Measurements from ENCODE around the gene GNL2. TPM values are rescaled to one million over a fixed set of nuclear protein-coding genes. Genes with fewer than 3 reads are reported as not detected.
"Not testable (repeated sequence)": the region's sequence is repeated elsewhere in the genome, so short reads cannot be mapped to it uniquely, and the experiment has no call there.

GNL2 gene
- total RNA-seq, 1 donor from 2014 or later: 68.9 TPM

DNA sequence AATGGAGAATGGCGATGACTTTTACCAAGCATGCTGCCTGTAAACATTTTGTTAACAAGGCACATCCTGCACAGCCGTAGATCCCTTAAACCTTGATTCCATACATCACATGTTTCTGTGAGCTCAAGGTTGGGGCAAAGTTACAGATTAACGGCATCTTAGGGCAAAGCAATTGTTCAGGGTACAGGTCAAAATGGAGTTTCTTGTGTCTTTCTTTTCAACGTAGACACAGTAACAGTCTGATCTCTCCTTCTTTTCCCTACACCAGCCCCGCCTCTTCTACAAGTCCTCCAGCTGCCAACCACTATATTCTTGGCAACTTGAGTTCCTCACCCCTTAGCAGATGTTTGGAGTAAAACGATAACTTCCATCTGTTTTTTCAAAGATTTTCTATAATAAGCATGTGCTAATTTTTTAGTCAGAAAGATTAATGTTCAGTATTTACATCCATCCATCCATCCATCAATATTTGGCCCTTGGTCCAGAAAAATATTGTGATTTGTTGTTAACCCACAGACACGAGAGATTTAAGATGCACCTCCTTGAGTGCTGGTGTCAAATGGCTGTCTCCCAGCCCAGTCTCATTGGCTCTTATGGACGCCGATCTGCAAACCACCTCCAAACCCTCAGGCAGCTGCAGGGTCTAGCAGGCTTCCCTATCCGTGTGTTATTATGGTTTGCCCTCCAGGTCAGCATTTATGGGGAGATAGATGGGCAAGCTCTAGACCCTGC, 35.2 kb downstream of the GNL2 start:
- intact Hi-C loops (cut with micrococcal nuclease): no loop called here

DNA sequence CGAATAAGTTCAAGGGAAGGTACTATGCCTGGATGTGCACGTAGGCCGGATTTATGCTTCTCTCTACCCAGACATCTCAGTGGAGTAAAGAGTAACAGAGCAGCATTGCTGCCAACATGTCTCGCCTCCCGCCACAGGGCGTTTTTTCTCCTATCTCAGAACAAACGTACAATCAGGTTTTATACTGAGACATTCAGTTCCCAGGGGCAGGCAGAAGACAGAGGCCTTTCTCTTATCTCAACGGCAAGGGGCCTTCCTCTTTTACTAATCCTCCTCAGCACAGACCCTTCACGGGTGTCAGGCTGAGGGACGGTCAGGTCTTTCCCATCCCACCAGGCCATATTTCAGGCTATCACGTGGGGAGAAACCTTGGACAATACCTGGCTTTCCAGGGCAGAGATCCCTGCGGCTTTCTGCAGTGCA, 35.8 kb downstream of the GNL2 start:
- intact Hi-C loops (cut with micrococcal nuclease): not testable (repeated sequence)

DNA sequence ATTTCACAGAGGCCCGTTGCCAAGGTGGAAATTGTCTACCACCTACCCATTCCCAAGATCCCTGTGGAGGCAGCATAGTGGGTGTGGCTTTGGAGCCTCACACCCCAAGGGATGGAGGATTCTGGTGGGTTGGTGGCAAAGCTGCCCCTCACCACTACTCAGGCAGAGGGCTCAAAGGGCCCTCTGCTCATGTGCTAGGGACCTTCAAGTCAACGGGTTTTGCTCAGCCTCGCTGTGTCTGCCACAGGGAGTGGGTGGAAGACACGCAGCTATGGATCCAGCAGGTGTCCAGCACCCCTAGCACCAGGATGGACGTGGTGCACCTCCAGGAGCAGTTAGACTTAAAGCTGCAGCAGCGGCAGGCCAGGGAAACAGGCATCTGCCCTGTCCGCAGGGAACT, 36.7 kb downstream of the GNL2 start:
- intact Hi-C loops (cut with micrococcal nuclease): no loop called here

DNA sequence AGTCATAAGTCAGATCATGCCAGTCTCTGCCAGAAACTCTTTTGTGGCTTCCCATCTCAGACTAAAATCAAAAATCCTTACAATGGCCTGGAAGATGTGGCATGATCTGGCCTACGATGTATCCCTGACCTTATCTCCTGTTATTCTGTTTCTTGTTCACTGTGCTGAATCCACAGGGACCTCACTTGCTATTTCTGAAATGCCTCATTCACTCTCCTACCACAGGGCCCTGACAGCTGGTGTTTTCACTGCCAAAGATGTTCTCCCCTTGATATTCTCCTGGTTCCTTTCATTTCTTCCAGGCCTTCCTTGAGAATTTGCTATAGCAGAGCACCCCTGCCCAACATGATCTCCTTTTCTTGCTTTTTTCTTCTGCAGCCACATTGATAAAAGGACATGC, 37.3 kb downstream of the GNL2 start:
- intact Hi-C loops (cut with micrococcal nuclease): no loop called here

DNA sequence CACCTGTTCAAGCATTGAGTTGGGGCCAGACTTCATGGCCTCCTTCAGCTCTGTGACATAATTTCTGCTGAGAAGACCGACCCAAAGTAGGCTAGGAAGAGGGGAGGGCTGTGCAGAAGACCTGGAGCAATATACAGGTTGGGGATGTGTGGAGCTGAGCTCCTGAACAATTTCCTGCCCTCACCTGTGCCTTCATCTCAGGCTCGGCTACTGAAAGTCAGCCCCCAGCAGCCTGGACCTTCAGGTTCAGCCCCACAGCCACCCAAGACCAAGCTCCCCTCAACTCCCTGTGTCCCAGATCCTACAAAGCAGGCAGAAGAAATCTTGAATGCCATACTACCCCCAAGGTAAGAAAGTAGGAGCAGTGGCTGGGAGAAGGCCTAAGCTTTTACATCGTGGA, 38.3 kb downstream of the GNL2 start:
- intact Hi-C loops (cut with micrococcal nuclease): no loop called here

DNA sequence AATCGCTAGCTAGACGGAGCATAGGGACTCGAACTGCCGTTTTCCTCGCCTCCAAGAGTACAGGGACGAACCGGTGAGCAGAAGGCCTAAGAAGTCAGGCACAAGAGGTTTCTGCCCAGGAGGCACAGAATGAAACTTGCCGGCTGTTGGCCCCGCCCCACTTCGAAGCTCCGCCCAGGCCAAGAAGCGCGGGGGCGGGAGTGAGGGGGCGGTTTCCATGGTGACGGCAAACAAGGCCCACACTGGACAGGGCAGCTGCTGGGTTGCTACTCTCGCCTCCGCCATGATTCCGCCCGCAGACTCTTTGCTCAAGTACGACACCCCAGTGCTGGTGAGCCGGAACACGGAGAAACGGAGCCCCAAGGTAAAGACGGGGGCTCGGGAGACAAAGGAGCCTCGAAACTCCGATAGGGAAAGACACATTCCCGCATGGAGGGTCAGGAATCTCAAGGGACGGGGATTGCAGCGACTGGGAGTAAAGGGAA, 39.0 kb downstream of the GNL2 start, which contains the start of gene DNALI1:
DNALI1 (plus strand) TSS at position 229 of the 485 bp plus-strand sequence; CDS start at position 284, 55 bp downstream.
- intact Hi-C loops (cut with micrococcal nuclease): no loop called here

DNA sequence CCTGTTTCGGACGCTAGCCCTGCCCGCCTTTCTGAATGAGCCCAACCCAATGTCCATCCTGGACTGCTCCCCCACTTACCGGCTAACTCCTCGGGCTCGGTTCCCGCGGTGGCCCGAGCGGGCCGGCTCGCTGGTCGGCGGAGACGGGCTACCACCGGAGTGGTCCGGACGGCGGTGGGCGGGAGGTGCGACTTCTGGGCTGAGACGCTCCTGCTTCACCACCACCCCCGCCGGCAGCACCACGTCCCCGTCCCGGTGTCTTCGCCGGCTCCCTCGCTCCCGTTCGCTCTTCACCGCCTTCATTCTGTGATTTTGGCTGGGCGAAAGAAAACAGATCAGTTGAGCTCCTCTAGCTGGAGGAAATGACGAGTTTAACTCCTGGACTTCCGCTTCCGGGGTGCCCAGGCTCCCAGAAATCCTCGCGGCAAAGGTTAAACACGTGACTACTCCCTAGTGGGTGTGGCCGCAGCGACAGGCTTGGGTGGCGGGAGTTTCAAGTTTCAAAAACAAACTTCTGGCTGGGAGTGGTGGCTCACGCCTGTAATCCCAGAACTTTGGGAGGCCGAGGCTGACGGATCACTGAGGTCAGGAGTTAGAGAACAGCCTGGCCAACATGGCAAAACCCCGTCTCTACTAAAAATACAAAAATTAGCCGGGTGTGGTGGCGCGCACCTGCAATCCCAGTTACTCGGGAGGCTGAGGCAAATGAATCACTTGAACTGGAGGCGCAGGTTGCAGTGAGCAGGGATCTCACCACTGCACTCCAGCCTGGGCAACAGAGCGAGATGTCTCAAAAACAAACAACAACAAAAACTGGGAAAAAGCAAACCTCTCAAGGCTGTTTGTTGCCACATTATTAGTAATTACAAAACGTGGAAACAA, 41.6 kb downstream of the GNL2 start, which contains the start of gene SNIP1:
SNIP1 (minus strand) TSS at position 367 of the 882 bp plus-strand sequence; CDS start at position 303, 64 bp downstream.
- intact Hi-C loops (cut with micrococcal nuclease): loop anchor here (1.0 to 5.0 kb wide), 6 partner anchors 40 to 438 kb away; partner anchors contain the start of genes CDCA8, MEAF6, MTF1 and SF3A3

DNA sequence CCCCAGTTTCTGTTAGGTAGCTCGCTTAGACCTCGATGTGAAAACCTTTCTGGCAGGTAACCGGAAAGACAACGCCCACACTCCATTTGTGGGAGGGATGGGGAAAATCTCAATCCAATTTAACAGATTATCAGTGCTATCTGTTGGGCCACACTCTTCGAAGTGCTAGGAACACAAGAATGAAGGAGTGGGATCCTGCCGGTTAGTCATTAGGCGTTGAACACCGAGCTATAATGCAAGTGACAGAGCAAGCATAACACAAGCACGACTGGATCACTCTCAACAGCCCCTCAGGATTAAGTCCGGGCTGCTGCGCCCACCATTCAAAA, 42.2 kb downstream of the GNL2 start:
- intact Hi-C loops (cut with micrococcal nuclease): loop anchor here (5.0 kb wide), 2 partner anchors 81 to 439 kb away; partner anchors contain the start of genes SF3A3 and ZC3H12A

DNA sequence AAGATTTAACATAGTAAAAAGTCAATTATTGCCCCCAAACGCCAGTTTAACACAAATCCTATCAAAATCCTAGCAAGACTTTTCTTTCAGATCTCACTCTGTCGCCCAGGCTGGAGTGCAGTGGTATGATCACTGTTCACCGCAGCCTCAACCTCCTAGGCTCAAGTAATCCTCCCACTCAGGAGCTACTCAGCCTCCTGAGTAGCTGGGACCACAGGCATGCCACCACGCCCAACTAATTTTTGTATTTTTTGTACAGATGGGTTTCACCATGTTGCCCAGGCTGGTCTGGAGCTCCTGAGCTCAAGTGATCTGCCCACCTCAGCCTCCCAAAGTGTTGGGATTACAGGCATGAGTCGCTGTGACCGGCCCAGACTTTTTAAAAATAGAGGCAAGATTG, 46.4 kb downstream of the GNL2 start:
- intact Hi-C loops (cut with micrococcal nuclease): no loop called here

DNA sequence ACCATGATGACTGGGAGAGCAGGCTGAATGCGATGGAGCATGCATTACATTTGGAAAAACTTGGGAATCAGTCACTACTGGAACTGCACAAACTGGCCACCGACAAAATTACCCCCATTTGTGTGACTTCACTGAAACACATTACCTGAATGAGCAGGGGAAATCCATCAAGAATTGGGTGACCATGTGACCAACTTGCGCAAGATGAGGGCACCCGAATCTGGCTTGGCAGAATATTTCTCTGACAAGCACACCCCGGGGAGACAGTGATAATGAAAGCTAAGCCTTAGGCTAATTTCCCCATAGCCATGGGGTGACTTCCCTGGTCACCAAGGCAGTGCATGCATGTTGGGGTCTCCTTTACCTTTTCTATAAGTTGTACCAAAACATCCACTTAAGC, 50.7 kb downstream of the GNL2 start:
- intact Hi-C loops (cut with micrococcal nuclease): no loop called here

DNA sequence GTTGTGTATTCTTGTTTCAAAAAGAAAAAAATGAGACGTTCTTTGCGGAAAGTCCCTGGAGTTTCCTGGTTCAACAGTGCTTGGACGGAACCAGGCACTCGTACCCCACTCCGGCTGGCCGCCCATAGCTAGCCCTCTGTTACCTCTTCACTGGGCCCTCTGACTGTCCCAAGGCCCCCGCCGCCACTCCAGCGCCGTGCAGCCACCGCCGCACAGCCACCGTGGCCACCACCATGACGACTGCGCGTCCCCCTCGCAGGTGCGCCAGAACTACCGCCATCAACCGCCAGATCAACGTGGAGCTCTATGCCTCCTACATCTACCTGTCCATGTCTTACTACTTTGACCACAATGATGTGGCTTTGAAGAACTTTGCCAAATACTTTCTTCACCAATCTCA, 51.2 kb downstream of the GNL2 start:
- intact Hi-C loops (cut with micrococcal nuclease): no loop called here

DNA sequence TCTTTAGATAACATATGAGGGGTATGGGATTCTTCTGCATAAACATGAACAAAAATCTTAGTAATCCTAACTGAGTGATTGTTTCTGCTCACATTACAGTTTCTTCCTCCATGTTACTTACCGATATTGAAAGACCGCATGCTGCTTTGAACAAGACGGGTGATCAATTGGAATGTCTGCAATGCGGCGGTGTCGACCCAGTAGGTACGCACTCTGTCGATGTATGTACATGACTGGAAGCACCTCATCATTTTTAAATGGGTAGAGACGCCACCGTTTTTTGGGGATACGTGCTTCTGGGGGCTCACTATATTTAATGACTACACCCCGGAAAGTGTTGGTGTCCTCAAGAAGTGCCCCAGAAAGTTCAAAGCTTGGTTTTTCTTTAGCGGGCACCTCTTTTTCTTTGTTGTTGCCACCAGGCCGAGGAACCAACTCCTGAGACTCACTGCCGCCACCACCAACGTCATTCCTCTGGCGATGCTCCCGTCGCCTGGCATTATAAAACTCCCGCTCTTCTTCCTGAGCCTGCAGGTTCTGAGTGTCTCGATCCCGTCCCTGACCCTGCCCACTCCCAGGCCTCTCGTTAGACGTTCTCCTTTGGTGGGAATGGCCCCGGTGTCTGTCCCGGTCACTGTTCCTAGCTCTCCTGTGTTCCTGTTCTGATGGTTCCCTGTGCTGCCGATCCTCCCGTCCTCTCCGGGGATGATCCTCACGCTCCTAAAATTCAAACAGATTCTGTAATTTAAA, 55.5 kb downstream of the GNL2 start:
- intact Hi-C loops (cut with micrococcal nuclease): no loop called here

DNA sequence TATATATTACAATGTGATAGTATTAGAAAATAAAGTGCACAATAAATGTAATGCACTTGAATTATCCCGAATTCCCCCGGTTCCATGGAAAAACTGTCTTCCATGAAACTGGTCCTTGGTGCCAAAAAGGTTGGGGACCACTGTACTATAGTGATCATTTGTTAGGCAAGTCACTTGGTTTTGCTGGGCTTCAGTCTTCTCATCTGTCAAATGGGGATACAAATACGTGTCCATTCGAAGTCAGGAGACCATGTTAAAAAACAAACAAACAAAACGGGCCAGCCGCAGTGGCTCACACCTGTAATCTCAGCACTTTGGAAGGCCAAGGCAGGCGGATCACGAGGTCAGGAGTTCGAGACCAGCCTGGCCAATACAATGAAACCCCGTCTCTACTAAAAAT, 56.6 kb downstream of the GNL2 start:
- intact Hi-C loops (cut with micrococcal nuclease): not testable (repeated sequence)

DNA sequence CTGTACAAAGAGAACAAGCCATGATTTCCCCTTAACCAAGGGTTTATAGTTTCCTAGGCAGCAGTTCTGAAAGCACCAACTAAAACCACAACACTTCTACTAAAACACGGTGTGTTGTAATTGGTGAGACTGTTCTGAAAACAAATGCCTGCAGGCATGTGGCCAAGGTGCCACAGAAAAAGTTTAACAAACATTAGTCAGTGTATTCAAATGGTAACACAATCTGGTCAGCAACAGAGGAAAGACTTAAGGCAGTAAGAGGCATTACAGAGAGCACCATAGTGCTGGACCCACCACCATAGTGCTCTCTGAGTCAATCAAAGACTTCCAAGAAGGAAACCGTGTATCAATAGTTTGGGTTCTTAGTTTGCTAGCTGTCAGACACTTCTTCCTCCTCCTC, 58.4 kb downstream of the GNL2 start:
- intact Hi-C loops (cut with micrococcal nuclease): no loop called here

DNA sequence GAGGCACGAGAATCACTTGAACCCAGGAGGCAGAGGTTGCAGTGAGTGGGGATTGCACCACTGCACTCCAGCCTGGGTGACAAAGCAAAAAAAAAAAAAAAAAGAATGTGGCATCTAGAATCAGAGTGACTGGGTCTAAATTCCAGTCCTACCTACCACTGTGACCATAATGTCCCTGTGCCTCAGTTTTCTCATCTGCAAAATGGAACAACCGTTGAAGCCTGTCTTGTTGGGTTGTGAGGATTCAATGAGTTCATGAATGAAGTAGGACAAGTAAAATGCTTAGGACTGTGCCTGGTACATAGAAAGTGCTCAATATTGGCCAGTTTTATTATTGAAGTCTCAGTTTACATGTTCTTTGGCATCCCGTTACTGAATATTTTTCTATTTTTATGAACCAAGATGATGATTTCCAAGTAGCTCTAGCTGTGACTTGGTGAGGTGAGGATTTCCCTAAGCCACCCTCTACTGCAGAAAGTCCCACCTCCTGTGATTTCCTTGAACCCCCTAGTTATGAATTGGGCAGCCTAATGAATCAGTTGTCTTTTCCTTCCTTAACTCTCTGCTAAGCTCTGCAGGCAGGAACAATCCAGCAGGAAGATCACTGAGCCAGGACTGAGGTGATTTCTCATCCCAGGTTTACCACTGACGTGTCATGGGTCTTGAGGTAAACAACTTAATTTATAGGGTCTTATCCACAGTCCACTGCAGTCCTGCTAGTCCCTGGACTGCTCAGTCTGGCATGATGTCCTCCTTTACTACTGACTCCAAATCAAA, 62.2 kb downstream of the GNL2 start:
- intact Hi-C loops (cut with micrococcal nuclease): no loop called here

DNA sequence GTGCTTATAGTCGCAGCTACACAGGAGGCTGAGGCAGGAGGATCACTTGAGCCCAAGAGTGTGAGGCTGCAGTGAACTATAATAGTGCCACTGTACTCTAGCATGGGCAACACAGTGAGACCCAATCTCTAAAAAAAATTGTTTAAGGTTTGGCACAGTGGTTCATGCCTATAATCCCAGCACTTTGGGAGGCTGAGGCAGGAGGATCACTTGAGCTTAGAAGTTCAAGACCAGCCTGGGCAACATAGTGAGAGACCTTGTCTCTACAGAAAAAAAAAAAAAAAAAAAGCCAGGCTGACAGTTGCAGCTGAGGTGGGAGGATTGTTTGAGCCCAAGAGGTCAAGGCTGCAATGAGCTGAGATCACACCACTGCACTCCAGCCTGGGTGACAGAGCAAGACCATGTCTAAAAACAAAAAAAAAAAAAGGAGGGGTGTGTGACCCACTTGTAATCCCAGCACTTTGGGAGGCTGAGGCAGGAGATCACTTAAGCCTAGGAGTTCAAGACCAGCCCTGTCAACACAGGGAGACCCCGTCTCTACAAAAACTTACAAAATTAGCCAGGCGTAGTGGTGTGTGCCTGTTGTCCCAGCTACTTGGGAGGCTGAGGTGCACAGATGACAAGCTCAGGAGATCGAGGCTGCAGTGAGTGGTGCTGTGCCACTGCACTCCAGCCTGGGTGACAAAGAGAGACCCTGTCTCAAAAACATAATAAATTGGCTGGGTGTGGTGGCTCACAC, 63.1 kb downstream of the GNL2 start:
- intact Hi-C loops (cut with micrococcal nuclease): not testable (repeated sequence)

DNA sequence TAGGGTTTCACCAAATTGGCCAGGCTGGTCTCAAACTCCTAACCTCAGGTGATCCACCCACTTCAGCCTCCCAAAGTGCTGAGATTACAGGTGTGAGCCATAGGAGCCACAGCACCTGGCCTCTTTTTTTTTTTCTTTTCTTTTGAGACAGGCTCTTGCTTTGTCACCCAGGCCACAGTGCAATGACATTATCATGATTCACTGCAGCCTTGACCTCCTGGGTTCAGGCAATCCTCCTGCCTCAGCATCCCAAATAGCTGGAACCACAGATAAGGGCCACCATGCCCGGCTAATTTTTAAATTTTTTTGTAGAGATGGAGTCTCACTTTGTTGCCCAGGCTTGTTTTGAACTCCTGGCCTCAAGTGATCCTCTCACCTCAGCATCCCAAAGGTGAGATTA, 65.8 kb downstream of the GNL2 start:
- intact Hi-C loops (cut with micrococcal nuclease): not testable (repeated sequence)

DNA sequence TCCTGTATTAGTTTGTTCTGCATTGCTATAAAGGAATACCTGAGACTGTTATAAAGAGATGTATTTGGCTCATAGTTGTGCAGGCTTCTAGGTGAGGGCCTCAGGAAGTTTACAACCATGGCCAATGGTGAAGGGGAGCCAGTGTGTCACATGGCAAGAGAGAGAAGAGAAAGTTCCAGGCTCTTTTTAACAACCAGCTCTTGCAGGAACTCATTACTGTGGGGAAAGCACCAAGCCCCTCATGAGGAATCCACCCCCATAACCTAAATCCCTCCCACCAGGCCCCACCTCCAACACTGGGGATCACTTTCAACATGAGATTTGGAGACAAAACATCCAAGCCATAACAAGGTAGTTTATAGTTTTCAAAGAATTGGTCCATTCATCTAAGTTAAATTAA, 76.1 kb downstream of the GNL2 start:
- intact Hi-C loops (cut with micrococcal nuclease): no loop called here

DNA sequence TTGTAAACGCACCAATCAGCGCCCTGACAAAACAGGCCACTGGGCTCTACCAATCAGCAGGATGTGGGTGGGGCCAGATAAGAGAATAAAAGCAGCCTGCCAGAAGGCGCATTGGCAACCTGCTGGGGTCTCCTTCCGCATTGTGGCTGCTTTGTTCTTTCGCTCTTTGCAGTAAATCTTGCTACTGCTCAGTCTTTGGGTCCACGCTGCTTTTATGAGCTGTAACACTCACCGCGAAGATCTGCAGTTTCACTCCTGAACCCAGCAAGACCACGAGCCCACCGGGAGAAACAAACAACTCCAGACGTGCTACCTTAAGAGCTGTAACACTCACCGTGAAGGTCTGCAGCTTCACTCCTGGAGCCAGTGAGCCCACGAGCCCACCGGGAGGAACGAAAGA, 76.8 kb downstream of the GNL2 start:
- intact Hi-C loops (cut with micrococcal nuclease): not testable (repeated sequence)

DNA sequence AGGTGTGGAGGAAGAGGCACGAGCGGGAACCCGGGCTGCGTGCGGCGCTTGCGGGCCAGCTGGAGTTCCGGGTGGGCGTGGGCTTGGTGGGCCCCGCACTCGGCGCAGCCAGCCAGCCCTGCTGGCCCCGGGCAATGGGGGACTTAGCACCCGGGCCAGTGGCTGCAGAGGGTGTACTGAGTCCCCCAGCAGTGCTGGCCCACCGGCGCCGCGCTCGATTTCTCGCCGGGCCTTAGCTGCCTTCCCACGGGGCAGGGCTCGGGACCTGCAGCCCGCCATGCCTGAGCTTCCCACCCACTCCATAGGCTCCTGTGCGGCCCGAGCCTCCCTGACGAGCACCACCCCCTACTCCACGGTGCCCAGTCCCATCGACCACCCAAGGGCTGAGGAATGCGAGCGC, 77.5 kb downstream of the GNL2 start:
- intact Hi-C loops (cut with micrococcal nuclease): not testable (repeated sequence)

All from T-helper 2 cell treated with Interferon-gamma antibody and Interleukin-4, amounts not matched to agents 100 ng/mL and 5 ng/mL, for 36 hours (primary cell).